PFSK-1 (cell line): ENCODE data around the gene GPN2.

Source experiments
- FOXP2 ChIP-seq: optimal IDR thresholded peaks from 2 replicates; pipeline ENCODE3; 2011; ENCODE audit warnings: borderline replicate concordance, control low read depth, inconsistent platforms; ENCODE audit not compliant: insufficient read depth; ENCODE audit errors: extremely low read length, extremely low read depth
- POLR2AphosphoS5 ChIP-seq: IDR thresholded peaks from 2 replicates; pipeline ENCODE4 v1.6.1; 2012; ENCODE audit warnings: low read depth, mild to moderate bottlenecking, control low read depth, low read length, moderate library complexity
- SIN3A ChIP-seq: IDR thresholded peaks from 2 replicates; pipeline ENCODE4 v1.6.1; 2012; ENCODE audit warnings: mild to moderate bottlenecking, low read length, moderate library complexity, borderline replicate concordance; ENCODE audit not compliant: insufficient read depth
- TAF1 ChIP-seq: IDR thresholded peaks from 2 replicates; pipeline ENCODE4 v1.6.1; 2012; ENCODE audit warnings: low read length, control low read depth, borderline replicate concordance; ENCODE audit not compliant: insufficient read depth
- TF ChIP-seq, protein P1 (sequence below), 2 experiments: IDR thresholded peaks; 2 replicates each; pipeline versions ENCODE4 v1.6.1 to v1.8.0; 2011 to 2012; ENCODE audit warnings: low read depth in 2 of 2, low read length in 2 of 2, control low read depth in 1 of 2, inconsistent platforms in 1 of 2, mild to moderate bottlenecking in 1 of 2, moderate library complexity in 1 of 2; ENCODE audit not compliant: insufficient read depth in 1 of 2

Gene GPN2

DNA sequence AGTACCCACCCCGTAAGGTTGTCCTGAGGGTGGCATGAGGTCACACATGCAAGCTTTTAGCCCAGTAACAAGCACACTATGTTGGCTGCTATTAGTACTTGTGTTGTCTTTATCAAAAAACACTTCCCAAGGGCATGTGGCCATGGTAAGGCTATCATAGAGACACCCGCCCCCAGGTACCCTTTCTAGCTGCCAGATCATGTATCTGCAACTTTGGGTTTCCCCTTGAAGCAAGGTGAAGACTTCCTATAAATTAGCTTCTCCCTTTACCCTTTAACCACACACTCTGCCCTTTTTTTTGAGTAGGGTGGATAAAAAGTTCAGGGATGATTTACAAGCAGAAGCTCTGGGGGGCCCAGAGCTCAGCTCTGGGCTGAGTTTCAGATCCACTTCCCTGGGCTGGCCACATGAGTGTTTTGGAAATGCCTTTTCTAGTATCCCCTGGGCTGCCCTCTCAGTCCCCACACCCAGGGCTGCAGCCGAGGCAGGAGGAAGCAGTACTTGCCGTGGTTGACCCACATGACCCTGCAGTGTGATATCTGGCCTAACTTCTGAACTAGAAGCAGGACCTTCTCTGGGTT is 61.6 kb downstream of the GPN2 start:
- TF ChIP-seq, protein P1, sequence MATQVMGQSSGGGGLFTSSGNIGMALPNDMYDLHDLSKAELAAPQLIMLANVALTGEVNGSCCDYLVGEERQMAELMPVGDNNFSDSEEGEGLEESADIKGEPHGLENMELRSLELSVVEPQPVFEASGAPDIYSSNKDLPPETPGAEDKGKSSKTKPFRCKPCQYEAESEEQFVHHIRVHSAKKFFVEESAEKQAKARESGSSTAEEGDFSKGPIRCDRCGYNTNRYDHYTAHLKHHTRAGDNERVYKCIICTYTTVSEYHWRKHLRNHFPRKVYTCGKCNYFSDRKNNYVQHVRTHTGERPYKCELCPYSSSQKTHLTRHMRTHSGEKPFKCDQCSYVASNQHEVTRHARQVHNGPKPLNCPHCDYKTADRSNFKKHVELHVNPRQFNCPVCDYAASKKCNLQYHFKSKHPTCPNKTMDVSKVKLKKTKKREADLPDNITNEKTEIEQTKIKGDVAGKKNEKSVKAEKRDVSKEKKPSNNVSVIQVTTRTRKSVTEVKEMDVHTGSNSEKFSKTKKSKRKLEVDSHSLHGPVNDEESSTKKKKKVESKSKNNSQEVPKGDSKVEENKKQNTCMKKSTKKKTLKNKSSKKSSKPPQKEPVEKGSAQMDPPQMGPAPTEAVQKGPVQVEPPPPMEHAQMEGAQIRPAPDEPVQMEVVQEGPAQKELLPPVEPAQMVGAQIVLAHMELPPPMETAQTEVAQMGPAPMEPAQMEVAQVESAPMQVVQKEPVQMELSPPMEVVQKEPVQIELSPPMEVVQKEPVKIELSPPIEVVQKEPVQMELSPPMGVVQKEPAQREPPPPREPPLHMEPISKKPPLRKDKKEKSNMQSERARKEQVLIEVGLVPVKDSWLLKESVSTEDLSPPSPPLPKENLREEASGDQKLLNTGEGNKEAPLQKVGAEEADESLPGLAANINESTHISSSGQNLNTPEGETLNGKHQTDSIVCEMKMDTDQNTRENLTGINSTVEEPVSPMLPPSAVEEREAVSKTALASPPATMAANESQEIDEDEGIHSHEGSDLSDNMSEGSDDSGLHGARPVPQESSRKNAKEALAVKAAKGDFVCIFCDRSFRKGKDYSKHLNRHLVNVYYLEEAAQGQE (IDR thresholded peaks at IDR 0.05; ENCODE audit: insufficient read depth in 1 of 2, low read depth in 2 of 2, low read length in 2 of 2) = no peak
- TF ChIP-seq SIN3A (no peak), FOXP2 (no peak), POLR2AphosphoS5 (no peak), TAF1 (no peak)

DNA sequence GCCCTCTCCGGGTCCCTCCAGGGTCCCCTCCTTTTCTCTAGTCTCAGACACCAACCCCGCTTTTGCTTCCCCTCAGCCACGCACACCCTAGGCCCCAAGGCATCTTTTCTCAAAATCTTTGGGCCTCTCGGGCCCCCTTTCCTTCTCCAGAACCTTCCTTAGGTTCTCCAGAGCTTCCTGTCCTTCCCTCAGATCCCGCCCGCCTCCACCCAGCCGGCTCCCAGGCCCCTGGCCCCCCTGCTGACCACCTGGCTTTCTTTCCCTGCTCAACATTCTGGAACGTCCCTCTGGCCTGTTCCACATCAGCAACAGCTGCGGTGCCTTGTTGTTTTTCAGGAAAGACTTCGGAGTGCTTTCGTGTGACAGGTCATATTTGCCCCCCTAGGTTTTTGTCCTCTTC is 62.4 kb downstream of the GPN2 start:
- no peak for TF ChIP-seq POLR2AphosphoS5
- TF ChIP-seq, protein P1 (IDR thresholded peaks at IDR 0.05; ENCODE audit: insufficient read depth in 1 of 2, low read depth in 2 of 2, low read length in 2 of 2) = no peak

DNA sequence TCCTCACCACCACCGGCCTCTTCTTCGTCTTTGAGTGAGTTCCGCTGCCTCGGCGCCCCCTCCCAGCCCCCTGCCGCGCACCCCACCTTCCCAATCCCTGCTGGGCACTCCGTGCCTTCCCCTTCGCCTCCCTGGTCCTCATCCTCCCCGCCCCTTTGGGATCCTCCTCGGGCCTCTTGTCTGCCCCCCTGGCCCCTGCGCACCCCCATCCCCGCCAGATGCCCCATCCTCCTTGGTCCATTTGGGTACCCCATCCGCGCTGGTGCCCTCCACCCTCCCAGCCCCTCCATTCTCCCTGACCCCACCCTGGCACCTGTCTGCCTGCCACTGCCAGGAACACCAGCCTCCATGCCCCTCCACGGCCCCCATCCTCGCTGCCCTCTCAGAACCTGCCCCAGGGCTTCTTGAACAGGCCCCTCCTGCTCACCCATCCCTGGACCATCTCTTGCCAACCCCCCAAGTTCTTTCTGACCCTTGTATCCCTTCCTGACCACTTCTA is 62.9 kb downstream of the GPN2 start:
- TF ChIP-seq, protein P1 (IDR thresholded peaks at IDR 0.05; ENCODE audit: insufficient read depth in 1 of 2, low read depth in 2 of 2, low read length in 2 of 2) = no peak
- no peak for TF ChIP-seq FOXP2
- no peak for TF ChIP-seq POLR2AphosphoS5
- no peak for TF ChIP-seq TAF1
- TF ChIP-seq SIN3A = no peak

DNA sequence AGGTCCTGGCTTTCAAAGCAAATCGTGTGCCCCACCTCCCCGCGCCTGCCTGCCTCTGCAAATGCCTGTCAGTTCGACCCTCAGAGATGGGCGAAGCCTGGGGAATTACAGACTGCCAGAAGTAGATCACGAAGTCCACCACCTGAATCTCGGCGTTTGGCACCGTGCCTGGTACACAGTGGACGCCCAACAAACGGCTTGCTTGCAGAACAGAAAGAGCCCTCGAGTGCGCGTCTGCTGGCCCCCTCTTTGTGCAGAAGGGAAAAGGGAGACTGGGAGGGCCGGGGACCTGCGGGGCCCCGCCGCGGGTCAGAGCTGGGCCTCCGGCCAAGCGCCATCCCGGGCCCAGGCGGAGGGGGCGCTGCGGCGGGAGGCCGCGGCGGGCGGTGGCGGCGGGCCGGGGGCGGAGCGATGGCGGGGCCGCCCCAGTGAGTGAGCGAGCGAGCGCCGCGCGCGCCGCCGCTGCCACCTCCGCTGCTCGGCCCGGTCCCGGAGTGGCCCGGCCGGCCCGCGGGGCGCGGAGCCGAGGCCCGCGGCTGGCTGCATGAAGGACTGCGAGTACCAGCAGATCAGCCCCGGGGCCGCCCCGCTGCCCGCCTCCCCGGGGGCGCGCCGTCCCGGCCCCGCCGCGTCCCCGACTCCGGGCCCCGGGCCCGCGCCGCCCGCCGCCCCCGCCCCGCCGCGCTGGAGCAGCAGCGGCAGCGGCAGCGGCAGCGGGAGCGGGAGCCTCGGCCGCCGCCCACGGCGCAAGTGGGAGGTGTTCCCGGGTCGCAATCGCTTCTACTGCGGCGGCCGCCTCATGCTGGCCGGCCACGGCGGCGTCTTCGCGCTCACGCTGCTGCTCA is 63.6 kb downstream of the GPN2 start, which contains the start of gene ZDHHC18:
ZDHHC18 (plus strand) TSS at position 428 of the 845 bp plus-strand sequence; CDS start at position 545, 117 bp downstream.
- TF ChIP-seq POLR2AphosphoS5 (0 out of 2 replicates have a peak, but pooled peaks have one; percentile 43), TAF1 (no peak; the same call in 1 of the 2 replicates), FOXP2 (no peak), SIN3A (0 out of 2 replicates have a peak, but pooled peaks have one; percentile 22)
- TF ChIP-seq, protein P1 (IDR thresholded peaks at IDR 0.05; ENCODE audit: insufficient read depth in 1 of 2, low read depth in 2 of 2, low read length in 2 of 2) = no peak
